AG04449 (cell line): Measurements from ENCODE around the gene USP6.

Experiments used
- CTCF ChIA-PET: fragments of 350-600 bp; formaldehyde crosslinking; extraction: SDS; loops from one replicate; lab custom pipeline; 2021; ENCODE audit warnings: antibody characterized with exemption; lab: Yijun Ruan, JAX
- POLR2A ChIA-PET: fragments of 400-600, 350-600 bp; formaldehyde crosslinking; extraction: SDS; loops from one replicate; lab custom pipeline; 2020; ENCODE audit warnings: antibody characterized with exemption, inconsistent platforms; lab: Yijun Ruan, JAX
- DNase-seq: peaks from one replicate; pipeline ENCODE4 v3.0.0-alpha.2; 2010; ENCODE audit warnings: low read depth, low spot score
- H3K4me3 ChIP-seq: 2 replicates; pipeline ENCODE4 v1.5.1; 2011; ENCODE audit warnings: low read depth, mild to moderate bottlenecking, control low read depth, low read length
- TF ChIP-seq, protein P1 (sequence below): IDR thresholded peaks from one replicate; pipeline ENCODE4 v1.5.1; 2011; ENCODE audit warnings: mild to moderate bottlenecking, moderate library complexity, low read length, control low read depth, inconsistent platforms; ENCODE audit not compliant: insufficient read depth; ENCODE audit errors: missing control alignments

The USP6 gene

DNA sequence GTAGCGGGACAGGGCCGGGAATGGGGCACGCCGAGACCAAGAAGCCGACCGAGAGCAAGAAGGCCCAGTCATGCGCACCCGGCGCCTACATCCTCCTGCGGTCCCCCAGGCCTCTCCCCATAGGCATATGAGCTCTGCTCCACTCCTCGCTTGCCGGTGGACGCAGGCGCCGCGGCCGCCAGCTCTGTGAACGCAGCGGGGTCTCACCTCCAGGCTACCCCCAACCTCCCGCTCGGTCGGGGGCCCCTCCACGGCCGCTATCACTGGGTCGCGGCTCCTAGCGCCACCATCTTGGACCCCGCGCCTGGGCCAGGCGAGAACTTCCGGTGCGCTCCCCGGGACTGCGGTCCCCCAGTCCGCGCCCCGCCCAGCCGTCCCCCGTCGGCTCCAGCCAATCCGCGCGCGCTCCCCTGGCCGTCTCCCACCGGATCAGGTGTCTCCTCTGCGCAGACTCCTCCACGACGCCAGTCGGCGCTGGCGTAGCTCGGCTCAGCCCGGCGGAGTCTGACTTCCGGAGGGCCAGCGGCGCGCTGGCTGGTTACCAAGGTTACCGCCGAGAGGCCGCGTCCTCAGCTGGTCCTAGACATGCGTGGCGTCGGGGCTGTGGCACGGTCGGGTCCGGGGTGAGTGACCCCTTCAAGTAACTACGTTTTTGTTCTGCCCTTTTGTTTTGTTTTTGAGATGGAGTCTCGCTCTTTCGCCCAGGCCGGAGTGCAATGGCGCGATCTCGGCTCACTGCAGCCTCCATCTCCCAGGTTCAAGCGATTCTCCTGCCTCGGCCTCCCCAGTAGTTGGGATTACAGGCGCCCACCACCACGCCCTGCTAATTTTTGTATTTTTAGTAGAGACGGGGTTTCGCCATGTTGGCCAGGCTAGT lies 75.9 kb downstream of the USP6 start, which contains the start of gene ZNF594:
Gene ZNF594, minus strand, starts transcription at position 328 of the 877 bp plus-strand sequence. CDS start 7,612 bp downstream, outside the sequence.
- ChIA-PET POLR2A (no interaction called here), CTCF (interaction anchor here (0.9 to 4.5 kb wide), 10 partner anchors 9 to 247 kb away, joined by 3 to 24 read pairs (median 5); partner anchors contain the start of genes C1QBP and ZFP3)
- TF ChIP-seq, protein P1, sequence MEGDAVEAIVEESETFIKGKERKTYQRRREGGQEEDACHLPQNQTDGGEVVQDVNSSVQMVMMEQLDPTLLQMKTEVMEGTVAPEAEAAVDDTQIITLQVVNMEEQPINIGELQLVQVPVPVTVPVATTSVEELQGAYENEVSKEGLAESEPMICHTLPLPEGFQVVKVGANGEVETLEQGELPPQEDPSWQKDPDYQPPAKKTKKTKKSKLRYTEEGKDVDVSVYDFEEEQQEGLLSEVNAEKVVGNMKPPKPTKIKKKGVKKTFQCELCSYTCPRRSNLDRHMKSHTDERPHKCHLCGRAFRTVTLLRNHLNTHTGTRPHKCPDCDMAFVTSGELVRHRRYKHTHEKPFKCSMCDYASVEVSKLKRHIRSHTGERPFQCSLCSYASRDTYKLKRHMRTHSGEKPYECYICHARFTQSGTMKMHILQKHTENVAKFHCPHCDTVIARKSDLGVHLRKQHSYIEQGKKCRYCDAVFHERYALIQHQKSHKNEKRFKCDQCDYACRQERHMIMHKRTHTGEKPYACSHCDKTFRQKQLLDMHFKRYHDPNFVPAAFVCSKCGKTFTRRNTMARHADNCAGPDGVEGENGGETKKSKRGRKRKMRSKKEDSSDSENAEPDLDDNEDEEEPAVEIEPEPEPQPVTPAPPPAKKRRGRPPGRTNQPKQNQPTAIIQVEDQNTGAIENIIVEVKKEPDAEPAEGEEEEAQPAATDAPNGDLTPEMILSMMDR, result peak; percentile 94
- peak; percentile 63 for DNase-seq
- peak within 1 kb of the TSS; percentile 91 for H3K4me3 ChIP-seq

DNA sequence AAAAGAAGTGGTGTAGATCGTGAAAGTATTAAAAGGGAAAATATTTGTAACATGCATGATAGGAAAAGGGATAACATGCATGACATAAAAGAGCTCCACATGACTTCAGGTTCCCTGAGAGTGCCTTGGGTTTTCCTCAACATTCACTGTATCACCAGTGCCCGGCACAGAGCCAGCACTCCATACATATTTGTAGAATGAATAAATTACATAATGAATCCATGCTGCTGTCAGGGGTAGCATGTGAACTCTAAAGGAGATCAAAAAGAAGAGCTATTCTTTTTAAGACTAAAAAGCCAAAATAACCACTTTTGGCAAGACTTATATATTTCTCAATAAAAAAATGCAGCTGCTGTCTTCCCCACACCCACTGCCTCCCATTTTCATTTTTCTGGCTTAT lies 78.5 kb downstream of the USP6 start:
- H3K4me3 ChIP-seq, result no peak overlapping the region
- ChIA-PET POLR2A (no interaction called here), CTCF (interaction anchor here (1.0 to 4.5 kb wide), 4 partner anchors 8 to 245 kb away, joined by 3 to 30 read pairs (median 14); partner anchors contain the start of gene C1QBP)
- TF ChIP-seq, protein P1, result no peak
- no peak for DNase-seq

DNA sequence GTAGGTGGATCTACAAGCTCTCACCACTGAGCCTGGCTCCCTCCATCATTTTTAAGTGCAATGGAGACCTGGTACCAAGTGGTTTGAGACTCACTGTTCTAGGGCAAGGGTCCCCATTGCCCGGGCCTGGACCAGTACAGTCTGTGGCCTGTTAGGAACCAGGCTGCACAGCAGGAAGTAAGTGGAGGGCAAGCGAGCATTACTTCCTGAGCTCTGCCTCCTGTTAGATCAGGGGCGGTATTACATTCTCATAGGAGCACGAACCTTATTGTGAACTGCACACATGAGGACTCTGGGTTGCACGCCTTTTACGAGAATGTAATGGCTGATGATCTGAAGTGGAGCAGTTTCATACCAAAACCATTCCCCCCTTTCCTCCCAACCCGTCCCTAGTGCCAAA lies 82.6 kb downstream of the USP6 start:
- CTCF ChIA-PET, result interaction anchor here (1.2 to 2.0 kb wide), 3 partner anchors 12 to 1243 kb away, joined by 4 to 8 read pairs (median 4); no protein-coding TSS in a partner anchor
- POLR2A ChIA-PET, result no interaction called here
- DNase-seq, result no peak
- H3K4me3 ChIP-seq, result no peak overlapping the region
- TF ChIP-seq, protein P1, result no peak

DNA sequence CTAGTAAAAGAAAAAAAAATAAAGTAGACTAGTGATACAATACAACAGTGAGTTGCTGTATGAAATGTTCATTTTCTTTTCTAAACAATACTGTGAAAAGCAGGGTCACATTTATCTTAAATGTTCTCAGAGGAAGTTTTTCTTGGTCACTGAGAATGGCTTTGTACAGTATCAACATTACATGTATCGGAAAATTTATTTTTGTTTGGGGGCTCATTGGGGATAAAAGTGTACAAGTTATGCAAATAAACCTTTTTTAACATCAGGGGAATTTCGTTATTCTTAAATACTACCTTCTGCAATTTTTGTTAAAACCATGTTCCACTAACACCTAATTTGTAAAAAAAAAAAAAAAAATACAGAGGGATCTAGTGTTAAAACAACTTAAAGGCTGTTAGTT lies 84.5 kb downstream of the USP6 start:
- no peak for DNase-seq
- TF ChIP-seq, protein P1, result no peak
- POLR2A ChIA-PET, result no interaction called here

DNA sequence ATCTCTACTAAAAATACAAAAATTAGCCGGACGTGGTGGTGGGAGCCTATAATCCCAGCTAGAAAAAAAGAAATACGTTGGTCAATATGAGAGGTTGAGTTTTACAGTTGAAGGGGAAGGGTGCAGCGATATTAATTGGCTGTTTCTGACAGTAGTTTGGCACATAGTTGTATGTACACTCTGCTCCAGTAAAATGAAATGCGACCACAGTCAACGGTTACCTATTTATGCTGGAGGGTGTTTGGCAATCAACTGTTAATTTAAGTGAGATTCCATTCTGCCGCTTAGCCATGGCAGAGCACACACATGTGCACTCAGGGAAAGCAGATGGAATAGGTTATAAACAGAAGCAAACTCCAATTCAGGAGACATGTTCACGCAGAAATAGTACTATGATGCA lies 85.2 kb downstream of the USP6 start:
- no peak for DNase-seq
- ChIA-PET CTCF (interaction anchor here (3.0 kb wide), 1 partner anchor 8 kb away, joined by 24 read pairs; the partner anchor contains the start of gene ZNF594), POLR2A (no interaction called here)
- no peak overlapping the region for H3K4me3 ChIP-seq
- TF ChIP-seq, protein P1, result no peak

More for the DNA sequence above, 84.5 kb downstream of the USP6 start:
- CTCF ChIA-PET, result interaction anchor here (1.4 kb wide), 1 partner anchor 24 kb away, joined by 4 read pairs; no protein-coding TSS in a partner anchor
- no peak overlapping the region for H3K4me3 ChIP-seq

DNA sequence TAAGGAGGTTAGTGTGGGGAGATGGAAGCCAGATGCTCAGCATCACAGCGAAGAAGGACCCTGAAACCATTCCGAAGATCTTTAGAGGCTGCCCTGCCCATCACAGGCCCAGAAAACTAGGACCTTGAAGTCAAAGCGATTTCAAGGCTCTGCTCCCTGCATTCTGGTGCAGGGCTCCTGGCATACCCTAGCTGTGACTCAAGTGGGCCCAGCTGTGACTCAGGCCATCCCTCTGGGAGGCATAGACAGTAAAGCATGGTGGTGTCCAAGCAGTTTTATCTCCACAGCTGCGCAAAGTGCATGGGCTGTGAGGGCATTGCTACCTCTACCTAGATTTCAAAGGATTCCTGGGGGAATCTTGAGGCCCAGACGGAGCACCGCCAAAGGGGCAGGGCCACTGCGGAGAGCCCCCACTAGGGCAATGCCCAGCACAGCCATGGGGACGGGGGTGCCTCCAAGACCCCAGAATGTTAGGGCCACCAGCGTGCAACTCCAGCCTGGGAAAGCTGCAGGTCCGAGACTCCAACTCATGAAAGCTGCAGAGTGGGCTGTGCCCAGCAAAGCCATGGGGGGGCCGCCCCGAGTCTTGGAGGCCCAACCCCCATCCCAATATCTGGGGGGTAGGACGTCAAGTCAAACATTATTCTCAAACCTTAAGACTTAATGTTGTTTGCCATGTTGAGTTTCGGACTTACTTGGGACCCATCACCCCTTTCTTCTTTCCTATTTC lies 87.5 kb downstream of the USP6 start:
- no peak overlapping the region for H3K4me3 ChIP-seq
- CTCF ChIA-PET, result interaction anchor here (0.8 to 3.0 kb wide), 4 partner anchors 9 to 236 kb away, joined by 3 to 24 read pairs (median 6); partner anchors contain the start of genes C1QBP and ZNF594
- no peak for DNase-seq
- POLR2A ChIA-PET, result no interaction called here
- TF ChIP-seq, protein P1, result no peak
